Jurkat, Clone E6-1 (cell line): ENCODE measurements around the gene NCKAP1.

ENCODE experiments used
- DNase-seq: peaks from one replicate; pipeline ENCODE4 v3.0.0-alpha.2; 2011; ENCODE audit warnings: low read depth, low spot score
- H3K4me3 ChIP-seq: 2 replicates; pipeline ENCODE4 v1.5.1; 2011; ENCODE audit warnings: mild to moderate bottlenecking, low read length, control low read depth, moderate library complexity

Gene NCKAP1

DNA sequence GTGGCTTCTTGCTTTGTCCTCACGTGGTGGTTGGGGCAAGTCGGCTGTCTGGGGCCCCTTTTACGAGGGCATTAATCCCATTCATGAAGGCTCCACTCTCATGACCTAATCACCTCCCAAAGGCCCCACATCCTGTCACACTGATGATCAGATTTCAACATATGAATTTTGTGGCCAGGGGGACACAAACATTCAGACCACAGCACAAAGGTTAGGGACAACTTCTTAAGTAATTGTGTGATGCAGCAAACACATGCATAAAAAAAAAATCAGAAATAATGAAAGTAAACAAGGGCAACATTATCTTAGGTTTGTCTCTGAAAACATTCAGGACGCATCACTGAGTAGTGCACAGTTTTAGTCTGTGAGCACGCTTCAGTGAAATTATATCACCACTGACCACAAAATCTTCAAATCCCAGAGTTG is 117.6 kb downstream of the NCKAP1 start:
- DNase-seq: peak; percentile 2
- no peak overlapping the region for H3K4me3 ChIP-seq

DNA sequence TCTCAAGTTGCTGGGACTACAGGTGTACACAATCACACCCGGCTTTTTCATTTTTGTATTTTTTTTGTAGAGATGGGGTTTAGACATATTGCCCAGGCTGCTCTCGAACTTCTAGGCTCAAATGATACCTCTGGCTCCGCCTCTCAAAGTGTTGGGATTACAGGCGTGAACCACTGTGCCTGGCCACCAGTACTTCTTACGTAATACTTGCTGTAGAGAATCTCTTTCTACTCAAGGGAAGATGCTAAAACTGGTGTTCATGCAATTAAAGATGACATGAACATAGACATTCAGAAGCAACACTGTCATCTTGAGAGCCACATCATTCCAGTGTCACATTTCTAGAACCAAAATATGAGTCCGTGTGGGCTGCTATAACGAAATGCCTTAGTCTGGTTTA is 118.2 kb downstream of the NCKAP1 start:
- H3K4me3 ChIP-seq: no peak overlapping the region
- no peak for DNase-seq

DNA sequence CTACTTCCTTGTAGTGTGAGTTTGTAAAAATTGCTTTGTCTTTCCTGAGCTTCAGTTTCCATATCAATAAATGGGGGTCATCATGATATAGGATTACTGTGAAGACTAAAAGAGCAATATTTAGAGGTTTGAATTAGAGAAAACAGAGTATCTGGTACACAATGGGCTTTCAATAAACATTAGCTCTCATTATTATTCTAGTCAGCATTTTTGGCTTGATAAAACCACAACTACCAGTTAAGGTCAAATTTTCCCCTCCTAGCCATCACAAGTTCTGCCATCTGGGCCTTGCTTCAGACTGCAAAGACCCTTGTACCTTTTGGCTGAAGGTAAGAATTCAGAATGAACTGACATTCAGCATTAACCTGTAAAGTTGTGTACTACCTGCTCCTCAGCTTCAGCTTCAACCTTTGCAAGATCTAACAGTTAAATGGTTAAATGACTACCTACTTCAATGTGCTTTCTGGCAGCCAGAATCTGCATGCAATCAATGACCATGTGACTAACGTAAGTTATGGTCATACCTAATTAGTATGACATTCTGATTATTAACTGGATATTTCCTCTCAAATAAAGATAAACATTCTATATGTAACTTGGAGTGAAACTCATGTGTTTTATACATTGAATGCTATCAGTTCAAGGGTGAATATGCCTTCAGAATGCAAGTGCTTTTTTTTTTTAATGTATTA is 119.2 kb downstream of the NCKAP1 start:
- no peak overlapping the region for H3K4me3 ChIP-seq
- DNase-seq: no peak

DNA sequence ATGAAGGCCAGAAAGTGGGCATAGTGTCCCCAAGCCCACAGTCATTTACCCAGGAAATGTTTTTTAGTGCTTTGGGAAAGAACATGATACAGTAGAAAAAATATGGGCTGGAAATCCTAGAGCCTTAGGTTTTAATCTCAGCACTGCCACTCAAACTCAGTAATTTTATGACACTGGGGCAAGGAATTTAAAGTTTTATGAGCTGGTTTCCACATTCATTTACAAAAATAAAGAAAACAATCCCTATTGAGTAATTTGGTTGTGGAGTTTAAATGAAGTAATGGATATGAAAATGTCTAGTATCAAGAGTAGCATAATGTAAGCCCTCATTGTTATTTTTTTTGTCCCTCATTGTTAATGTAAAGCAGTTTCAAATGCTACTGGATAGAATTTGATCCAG is 120.3 kb downstream of the NCKAP1 start:
- no peak for DNase-seq
- no peak overlapping the region for H3K4me3 ChIP-seq

DNA sequence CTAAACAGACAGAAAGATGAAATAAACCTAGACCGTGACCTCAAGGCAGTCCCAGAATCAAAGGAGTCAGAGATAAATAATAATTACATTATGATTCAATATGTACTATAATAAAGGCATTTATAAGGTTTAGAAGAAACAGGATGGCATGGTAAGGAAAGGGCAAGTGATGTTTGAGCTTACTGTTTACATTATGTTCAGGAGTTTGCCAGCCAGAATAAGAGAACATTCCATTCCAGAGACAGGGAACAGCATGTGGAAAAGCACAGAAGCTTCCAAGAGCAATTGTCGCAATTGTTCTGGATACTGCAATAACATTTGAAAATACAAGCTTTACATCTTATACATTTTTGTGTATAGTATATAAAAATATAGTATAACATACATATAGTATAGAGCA is 121.8 kb downstream of the NCKAP1 start:
- H3K4me3 ChIP-seq: no peak overlapping the region
- DNase-seq: no peak

DNA sequence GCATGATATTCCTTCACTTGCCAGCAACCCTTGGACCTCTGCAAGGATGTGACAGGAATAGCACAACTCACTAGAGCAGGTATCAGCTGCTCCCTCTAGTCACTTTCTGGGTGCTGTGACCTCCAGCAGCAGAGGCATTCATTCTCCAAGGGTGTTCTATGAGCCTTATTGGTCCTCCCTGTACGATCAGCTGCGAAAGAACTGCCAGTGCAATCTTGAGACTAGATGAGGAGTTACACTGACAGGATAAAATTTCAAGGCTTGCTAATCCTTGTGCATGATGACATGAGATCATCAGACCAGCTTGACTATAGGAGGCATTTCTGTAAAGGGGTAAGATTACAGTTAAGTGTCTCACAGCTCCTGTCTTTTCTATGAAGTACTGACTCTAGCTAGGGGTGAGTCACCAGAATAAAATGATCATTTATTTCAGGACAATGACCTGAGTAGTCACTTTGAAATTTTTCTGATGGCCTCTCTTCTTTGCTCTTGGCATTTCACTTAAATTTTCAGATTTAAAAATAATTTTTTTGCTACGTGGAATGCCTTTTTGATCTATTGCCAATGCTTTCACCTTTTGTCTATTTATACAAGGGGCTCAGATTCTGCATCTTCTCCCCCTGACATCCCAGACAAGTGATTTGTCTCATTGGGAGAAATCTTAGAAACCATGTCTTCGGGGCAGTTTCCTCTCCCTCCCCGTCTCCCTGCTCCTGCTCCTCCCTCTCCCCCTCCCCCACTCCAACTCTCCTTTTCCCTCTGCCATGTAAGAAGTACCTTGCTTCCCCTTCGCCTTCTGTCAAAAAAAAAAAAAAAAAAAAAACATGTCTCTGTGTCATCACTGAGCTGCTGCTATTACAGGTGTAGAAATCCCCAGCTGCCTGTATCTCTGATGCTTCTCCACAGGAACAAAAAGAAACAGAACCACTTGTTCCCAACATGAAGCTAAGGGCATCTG is 122.6 kb downstream of the NCKAP1 start:
- no peak overlapping the region for H3K4me3 ChIP-seq
- no peak for DNase-seq

DNA sequence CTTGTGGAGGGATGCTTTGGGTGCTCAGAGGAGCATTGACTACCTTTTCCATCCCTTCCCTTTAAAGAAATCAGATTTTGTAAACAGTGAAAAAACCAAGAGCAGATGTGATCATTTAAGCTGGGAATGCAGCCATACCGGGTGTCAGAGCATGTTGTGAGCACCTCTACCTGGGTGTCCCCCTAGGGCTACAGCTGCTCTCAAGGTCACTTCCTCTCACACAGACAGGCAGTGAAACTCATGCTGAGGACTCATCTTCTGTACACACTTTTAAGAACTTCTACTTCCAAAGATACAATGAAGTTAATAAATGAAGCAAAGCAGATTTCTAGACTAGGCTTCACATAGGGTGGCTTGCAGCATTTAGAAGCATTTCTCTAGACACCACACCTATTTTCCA is 123.4 kb downstream of the NCKAP1 start:
- no peak for DNase-seq
- no peak overlapping the region for H3K4me3 ChIP-seq

DNA sequence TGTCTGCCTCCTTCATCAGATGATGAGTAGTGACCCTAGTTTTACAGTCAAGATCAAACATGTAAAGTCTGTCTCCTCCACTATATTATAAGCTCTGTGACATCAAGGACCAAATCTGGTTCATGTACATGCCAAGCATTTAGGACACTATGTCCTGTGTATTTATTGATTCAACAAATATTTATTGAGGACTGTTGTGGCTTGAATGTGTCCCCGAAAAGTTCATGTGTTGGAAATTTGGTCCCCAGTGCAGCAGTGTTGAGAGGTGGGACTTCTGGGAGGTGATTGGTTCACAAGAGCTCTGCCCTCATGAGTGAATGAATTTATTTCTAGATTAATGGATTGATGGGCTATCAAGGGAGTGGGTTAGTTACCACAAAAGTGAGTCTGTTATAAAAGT is 125.2 kb downstream of the NCKAP1 start:
- DNase-seq: no peak
- H3K4me3 ChIP-seq: no peak overlapping the region

DNA sequence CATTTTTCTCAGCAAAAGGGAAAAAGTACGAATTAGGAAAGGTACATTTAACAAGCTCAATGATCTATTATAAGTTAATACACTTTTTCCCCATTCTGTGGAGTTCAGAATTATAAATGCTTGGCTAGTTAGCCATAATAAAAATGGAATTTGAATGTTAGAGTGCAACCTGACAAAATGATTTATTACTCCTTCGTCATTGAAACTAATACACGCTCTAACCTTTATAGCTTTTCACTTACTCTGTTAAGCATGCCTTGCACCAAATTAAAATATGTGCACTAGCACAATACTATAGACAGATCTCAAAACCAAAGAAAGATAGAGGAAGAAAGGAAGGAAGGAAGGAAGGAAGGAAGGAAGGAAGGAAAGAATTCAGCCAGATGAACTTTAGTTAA is 125.7 kb downstream of the NCKAP1 start:
- no peak for DNase-seq
- no peak overlapping the region for H3K4me3 ChIP-seq

DNA sequence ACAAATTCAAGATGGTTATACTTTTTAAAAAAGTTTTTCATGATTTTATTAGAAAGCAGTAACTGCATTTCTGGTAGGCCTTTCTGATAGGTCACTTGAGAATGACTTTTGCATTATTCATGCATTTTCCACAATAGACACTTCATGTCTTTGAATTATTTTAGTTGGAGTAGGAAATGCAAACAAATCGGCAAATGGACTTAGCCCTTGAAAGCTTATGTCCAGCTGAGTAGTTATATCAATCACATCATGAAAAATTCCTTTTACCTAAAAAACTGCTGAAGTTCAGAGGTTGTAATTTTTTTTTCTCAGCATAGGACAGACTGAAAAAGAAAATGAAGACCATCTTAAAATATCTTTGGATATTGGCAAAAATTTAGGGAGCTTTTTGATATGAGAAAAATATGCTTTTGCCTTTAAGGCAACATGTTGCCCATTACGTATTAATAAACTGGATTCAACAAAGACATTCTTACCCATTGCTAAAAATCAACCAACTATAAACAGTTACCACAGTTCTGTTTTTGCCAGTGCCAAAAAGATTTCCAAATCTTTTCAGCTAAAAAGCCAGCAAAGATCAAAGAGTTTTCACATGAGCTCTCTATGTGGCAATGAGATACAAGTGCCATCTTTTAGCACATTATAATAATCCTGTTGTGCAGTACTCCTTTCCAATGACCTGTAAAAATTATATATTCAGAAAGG is 126.3 kb downstream of the NCKAP1 start:
- no peak for DNase-seq
- H3K4me3 ChIP-seq: no peak overlapping the region

DNA sequence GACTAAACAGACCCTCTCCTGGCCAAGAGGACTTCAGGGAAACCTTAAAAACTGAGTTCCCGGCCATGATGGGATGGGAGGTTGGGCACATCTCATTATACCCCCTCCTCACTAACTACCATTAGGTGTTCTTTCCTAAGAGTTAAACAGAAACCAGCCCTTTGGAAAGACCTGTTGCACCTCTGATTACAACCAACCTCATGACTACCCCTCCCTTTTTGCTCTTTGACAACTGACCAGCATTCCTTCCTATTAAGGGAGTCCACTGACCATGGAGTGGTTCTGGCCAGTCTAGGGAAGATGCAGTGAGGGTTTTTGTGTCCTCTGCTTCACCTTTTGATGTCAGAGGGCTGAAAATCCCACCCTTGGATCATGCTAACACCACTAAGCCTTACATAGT is 127.3 kb downstream of the NCKAP1 start:
- H3K4me3 ChIP-seq: no peak overlapping the region
- no peak for DNase-seq

DNA sequence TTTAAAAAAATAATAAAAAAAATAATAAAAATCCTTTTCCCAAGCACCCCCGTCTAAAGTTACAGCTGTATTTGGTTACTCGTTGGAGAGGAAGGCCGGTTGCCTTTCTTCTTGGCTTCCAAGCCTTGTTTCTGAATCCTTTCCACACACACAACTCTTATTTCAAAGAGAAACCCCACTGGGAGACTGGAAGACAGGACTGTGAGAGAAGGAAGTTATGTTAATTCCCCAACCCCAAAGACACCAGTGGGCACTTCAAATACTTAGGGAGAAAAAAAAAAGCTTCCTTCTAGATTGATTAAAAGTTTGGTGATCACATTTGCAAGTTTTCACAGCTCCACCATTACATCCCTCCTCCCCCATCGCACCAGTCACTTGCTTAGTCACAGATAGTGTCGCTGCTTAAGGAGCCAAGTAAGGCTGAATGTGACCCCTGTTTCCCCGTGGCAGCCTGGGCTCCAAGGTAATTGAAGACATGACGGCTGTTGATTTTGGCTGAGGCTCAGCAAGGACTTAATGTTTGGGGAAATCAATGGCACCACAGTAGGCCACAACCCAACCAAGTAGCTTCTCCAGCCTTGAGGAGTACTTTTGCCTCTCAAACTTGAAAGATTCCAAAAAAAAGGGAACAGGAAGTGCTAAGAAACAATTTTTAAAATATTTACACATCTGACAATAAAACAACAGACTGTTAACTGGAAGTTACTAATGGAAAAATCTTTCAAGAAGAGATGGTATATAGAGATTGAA is 131.0 kb downstream of the NCKAP1 start:
- no peak overlapping the region for H3K4me3 ChIP-seq
- DNase-seq: no peak

DNA sequence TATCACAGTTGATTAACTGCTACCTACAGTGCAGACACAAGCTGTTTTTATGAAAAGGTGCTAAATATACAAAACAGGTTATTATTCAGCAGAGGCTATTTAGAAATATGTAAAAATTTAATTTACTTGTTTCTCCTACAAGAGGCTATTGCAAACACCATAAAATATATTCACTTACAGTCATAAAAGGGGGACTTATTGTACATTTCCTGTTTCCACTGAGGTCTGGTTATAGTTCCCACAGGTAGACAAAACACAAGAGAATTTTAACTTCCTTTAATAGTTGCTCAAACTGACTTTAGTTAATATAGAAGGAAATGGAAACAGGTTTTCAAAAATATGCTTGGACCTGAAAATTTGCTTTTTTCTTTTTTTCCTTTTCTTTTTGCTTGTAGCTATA is 131.8 kb downstream of the NCKAP1 start:
- no peak overlapping the region for H3K4me3 ChIP-seq
- DNase-seq: no peak

DNA sequence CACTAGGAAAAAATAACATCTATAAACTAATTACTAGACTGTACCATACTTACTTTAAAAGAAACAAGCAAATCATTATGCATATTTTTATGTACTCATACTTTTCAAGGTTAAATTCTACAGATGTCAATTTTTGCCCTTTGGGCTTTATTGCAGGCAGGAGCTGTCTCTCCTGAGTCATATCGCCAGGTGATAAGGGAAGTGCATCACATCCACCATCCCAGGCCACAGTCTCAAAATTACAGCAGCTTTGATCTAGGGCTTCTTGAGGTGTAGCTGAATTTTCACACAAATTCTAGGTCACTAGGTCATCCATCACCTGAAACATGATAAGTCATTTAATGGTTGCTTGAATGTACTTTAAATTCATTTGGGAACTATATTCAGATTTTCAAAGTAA is 133.4 kb downstream of the NCKAP1 start:
- no peak for DNase-seq
- H3K4me3 ChIP-seq: no peak overlapping the region

DNA sequence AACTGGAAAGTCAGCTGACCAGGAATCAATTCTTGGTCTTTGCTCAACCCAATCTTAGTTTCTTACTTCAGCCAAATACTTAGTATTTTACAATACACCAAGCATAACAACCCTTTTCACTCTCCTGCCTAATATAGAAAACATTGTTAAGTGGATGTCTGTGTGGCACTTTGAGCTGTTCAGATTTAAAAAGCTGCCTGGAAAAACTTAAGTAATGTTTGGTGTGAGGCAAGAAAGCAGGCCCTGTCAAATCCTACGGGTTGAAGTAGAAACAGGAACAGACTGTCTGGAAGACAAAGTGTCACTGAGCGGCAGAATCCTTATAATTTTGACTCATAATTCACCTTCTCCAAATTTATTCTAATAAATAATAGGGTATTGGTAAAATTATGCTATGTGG is 134.7 kb downstream of the NCKAP1 start:
- DNase-seq: no peak
- no peak overlapping the region for H3K4me3 ChIP-seq

DNA sequence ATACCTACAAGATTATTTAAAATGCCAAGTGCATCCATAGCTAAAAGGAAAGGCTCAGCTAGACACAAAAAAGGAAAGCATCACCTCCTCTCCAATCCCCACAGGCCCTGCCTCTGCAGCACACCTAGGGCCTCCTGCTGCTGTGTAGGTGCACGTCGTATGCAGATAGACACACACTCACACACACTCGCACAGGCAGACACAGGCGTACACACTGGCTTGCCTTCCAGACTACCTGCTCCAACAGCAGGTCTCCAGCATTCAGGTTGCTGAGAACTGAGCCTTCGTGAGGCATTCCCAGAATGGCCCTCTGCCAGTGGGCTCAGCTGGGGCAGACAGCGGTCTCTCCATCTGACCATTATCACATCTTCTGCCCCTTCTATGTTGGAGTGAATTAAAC is 136.5 kb downstream of the NCKAP1 start:
- H3K4me3 ChIP-seq: no peak overlapping the region
- no peak for DNase-seq

DNA sequence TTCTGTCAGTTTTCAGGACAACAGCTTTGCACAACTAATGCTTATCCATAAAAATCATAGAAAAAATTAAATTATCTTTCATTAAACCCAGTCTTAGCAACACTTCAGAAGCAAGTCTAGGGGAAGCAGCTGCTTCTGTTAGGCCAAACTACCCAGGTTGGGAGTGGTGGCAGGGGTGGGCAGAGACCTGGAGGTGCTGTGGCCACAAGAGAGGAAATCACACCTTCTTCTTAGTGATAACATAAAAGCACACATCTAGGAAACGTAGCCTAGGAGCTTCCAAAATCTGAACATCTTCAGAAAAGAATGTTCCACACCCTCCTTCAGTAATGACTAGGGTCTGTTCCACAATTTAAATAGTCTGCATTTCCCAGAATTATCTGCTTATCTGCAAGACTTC is 139.5 kb downstream of the NCKAP1 start:
- DNase-seq: no peak
- H3K4me3 ChIP-seq: no peak overlapping the region

DNA sequence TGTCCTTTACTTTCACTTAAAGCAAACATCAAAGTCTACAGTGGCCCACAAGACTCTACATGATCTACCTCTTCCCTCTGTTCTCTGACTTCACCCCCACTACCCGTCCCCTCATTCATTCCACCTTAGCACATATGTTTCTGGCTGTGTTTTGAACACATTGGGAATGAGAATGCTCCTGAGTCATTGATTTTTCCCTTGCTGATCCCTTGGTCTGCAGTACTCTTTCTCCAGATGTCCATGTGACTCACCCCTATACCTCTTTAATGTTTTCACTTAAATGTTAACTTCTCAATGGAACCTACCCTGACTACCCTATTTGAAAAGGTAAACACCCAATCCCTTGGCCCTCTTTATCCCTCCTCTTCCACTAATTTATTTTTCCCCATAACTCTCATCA is 141.1 kb downstream of the NCKAP1 start:
- no peak overlapping the region for H3K4me3 ChIP-seq
- no peak for DNase-seq

DNA sequence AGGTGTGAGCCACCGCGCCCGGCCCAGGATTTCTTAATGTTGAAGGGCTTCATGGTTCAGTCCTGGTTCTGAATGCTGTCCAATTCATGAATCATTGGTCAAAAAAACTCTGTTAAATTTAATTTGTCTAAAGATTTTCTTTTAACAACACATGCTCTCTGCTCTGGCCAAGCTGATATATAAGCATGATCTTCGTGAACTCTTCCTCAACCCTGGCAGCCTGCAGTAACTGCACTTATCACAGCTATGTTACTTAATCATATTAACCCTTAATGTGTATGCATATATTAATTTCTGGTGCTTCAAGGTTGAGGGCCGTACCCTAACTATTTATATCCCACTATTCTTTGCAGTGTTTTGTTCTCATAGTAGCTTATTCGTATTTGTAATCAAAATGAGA is 142.5 kb downstream of the NCKAP1 start:
- H3K4me3 ChIP-seq: no peak overlapping the region
- DNase-seq: no peak
